ENCODE data around the gene WBP2. TPM values are rescaled to one million over a fixed set of nuclear protein-coding genes. Genes with fewer than 3 reads are reported as not detected.

WBP2 gene
- total and polyA plus RNA-seq, 7 experiments from 2014 or later: 84.8 to 159 (median 99.4) TPM

DNA sequence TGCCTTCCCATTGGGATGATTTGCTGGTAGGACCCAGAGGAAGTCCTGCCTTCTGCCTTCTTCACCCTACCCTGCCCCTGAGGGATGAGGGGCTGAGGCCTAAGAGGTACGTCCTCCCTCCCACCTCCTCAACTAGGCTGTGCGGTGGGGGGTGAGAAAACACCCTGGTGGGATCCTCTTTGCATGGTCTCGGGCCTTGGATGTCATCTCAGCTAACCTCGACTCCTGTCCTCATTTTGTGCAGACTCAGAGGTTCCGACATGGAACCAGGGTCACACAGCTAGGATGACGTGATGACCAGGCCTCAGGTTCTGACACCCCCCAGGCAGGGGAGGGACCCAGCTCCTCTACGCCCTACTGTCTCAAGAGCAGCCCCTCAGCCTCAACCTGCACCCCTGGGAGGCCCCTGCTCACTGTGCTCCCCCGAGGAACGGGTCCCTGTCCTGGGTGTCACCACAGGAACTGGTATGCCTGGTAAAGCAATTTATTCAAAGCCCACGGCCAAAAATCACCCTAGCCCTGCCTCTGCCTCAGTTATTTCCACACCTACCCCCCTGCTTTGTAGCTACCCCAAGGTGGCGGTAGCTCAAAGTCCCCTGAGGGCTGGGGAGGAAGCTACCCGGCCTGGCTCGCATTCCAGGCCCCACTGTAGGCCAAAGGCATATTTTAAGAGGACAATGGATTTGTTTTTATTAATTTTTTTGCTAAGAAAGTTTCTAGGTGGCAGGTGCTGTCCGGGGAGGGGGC is 28.4 kb downstream of the WBP2 start:
- Histone ChIP-seq H3K9me3 (ENCODE audit: control insufficient read depth in 2 of 3, low read length in 3 of 3) (no peaks in the 10 kb centered on the region), H3K27me3 (ENCODE audit: control insufficient read depth in 2 of 2, insufficient read depth in 2 of 2, low read length in 2 of 2) (no peaks in the 10 kb centered on the region), H3K4me3 (ENCODE audit: low read length) (no peak overlapping the region), H3K27ac (ENCODE audit: low read depth, low read length) (peak overlapping the region; percentile 67), H3K4me1 (ENCODE audit: control insufficient read depth in 2 of 2, insufficient read depth in 2 of 2, low read length in 2 of 2) (peaks cover 9 to 10% of the 10 kb centered on the region in 2 donors), H3K36me3 (ENCODE audit: control insufficient read depth in 2 of 3, insufficient read depth in 3 of 3, low read length in 3 of 3) (peaks cover 0 to 83% (median 12%) of the 10 kb centered on the region in 3 experiments)
- POLR2A ChIA-PET: interaction anchor here (0.7 to 8.6 kb wide), 10 partner anchors 13 to 73 kb away, joined by 3 to 77 read pairs (median 4); partner anchors contain the start of genes GALK1, UNC13D, UNK and WBP2
- H3K4me3 Mint-ChIP-seq: peak overlapping the region in 1 of 10 donors; percentile 66
- ATAC-seq (no peak), DNase-seq (peak in 1 of 9 donors; percentile 5)
- intact Hi-C loops (cut with micrococcal nuclease): loop anchor here (1.0 to 5.0 kb wide), 6 partner anchors 17 to 72 kb away; partner anchors contain the start of genes UNK (in 1 of the 2) and WBP2 (in 1 of the 2)
- H3K27ac Mint-ChIP-seq: peak overlapping the region in 5 of 9 donors; percentile 6 to 91 (median 23)
- no peaks in the 10 kb centered on the region for H3K27me3 Mint-ChIP-seq
- H3K36me3 Mint-ChIP-seq: peaks cover 0 to 4% (median 0%) of the 10 kb centered on the region in 5 donors
- peaks cover 7 to 17% (median 12%) of the 10 kb centered on the region in 7 donors for H3K4me1 Mint-ChIP-seq
- CTCF ChIA-PET: interaction anchor here (0.6 to 4.7 kb wide), 7 partner anchors 27 to 84 kb away, joined by 3 to 30 read pairs (median 8); partner anchors contain the start of genes GALK1, TRIM47, UNK and WBP2
- no peaks in the 10 kb centered on the region for H3K9me3 Mint-ChIP-seq

DNA sequence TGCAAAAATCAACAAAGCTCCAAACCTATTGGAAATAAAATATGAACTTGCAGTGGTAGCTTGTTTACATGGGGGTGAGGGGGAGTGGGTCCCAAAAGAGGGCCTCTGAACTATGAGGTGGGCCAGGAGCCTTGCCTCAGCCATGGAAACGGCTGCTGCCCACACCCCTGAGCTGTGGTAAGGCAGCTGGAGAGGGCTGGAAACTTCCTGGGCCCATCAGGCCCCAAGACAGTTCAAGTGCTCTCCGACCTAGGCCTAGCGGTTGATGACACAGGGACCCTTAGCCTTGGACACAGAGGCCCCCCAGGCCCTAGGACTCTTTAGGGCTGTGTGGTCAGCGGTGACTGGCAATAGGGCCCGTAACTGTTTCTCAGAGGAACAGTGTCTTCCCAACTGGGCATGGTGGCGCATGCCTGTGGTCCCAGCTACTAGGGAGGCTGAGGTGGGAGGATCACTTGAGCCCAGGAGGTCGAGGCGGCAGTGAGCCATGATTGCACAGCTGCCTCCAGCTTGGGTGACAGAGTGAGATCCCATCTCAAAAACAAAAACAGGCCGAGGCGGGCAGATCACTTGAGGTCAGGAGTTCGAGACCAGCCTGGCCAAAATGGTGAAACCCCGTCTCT is 29.3 kb downstream of the WBP2 start:
- H3K9me3 Mint-ChIP-seq: no peaks in the 10 kb centered on the region
- Histone ChIP-seq H3K9me3 (ENCODE audit: control insufficient read depth in 2 of 3, low read length in 3 of 3) (no peaks in the 10 kb centered on the region), H3K4me3 (ENCODE audit: low read length) (no peak overlapping the region), H3K4me1 (ENCODE audit: control insufficient read depth in 2 of 2, insufficient read depth in 2 of 2, low read length in 2 of 2) (peaks cover 12 to 15% of the 10 kb centered on the region in 2 donors), H3K36me3 (ENCODE audit: control insufficient read depth in 2 of 3, insufficient read depth in 3 of 3, low read length in 3 of 3) (peaks cover 0 to 87% (median 10%) of the 10 kb centered on the region in 3 experiments), H3K27me3 (ENCODE audit: control insufficient read depth in 2 of 2, insufficient read depth in 2 of 2, low read length in 2 of 2) (no peaks in the 10 kb centered on the region), H3K27ac (ENCODE audit: low read depth, low read length) (no peak overlapping the region)
- CTCF ChIA-PET: interaction anchor here (1.2 to 4.7 kb wide), 6 partner anchors 28 to 72 kb away, joined by 3 to 30 read pairs (median 12); partner anchors contain the start of genes GALK1, UNK and WBP2
- POLR2A ChIA-PET: interaction anchor here (0.7 to 8.6 kb wide), 7 partner anchors 18 to 49 kb away, joined by 3 to 77 read pairs (median 6); partner anchors contain the start of genes UNC13D, UNK and WBP2
- no peak overlapping the region for H3K4me3 Mint-ChIP-seq
- peaks cover 0 to 7% (median 0%) of the 10 kb centered on the region in 5 donors for H3K36me3 Mint-ChIP-seq
- peaks cover 14 to 26% (median 21%) of the 10 kb centered on the region in 7 donors for H3K4me1 Mint-ChIP-seq
- peak overlapping the region in 4 of 9 donors; percentile 46 to 71 (median 51) for H3K27ac Mint-ChIP-seq
- H3K27me3 Mint-ChIP-seq: no peaks in the 10 kb centered on the region
- ATAC-seq (no peak), DNase-seq (no peak)
- intact Hi-C loops (cut with micrococcal nuclease): loop anchor here (2.0 to 5.0 kb wide), 3 partner anchors 29 to 49 kb away; partner anchors contain the start of genes UNK (in 1 of the 2) and WBP2 (in 1 of the 2)

DNA sequence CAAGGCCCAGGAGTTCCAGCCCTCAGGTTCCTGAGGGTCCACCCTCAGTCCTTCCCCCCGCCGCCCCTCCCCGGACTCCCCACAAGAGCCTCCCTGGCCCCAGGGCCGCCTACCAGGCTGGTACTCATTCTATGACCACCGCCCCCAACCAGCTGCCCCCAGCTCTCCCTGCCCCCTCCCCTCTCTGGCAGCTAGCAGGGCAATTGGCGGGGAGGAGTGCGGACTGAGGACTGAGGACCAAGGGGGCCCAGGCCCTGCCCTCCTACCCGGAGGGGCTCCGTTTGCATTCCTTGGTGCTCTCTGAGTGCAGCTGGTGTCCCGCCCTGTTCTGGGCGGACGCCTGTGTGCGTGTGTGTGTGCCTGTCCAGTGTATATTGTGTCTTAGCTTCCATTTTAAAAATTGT is 30.0 kb downstream of the WBP2 start:
- DNase-seq (no peak), ATAC-seq (no peak)
- intact Hi-C loops (cut with micrococcal nuclease): loop anchor here in 1 of 2 donors (5.0 kb wide), 1 partner anchor 48 kb away; a partner anchor contains a TSS
- Mint-ChIP-seq H3K9me3 (no peaks in the 10 kb centered on the region), H3K4me3 (no peak overlapping the region), H3K27ac (peak overlapping the region in 5 of 9 donors; percentile 6 to 48 (median 45)), H3K27me3 (no peaks in the 10 kb centered on the region), H3K4me1 (peaks cover 14 to 26% (median 23%) of the 10 kb centered on the region in 7 donors), H3K36me3 (peaks cover 0 to 8% (median 0%) of the 10 kb centered on the region in 5 donors)
- peaks cover 12 to 15% of the 10 kb centered on the region in 2 donors for H3K4me1 ChIP-seq (ENCODE audit: control insufficient read depth in 2 of 2, insufficient read depth in 2 of 2, low read length in 2 of 2)
- H3K27me3 ChIP-seq (ENCODE audit: control insufficient read depth in 2 of 2, insufficient read depth in 2 of 2, low read length in 2 of 2): no peaks in the 10 kb centered on the region
- no peaks in the 10 kb centered on the region for H3K9me3 ChIP-seq (ENCODE audit: control insufficient read depth in 2 of 3, low read length in 3 of 3)
- no peak overlapping the region for H3K4me3 ChIP-seq (ENCODE audit: low read length)
- no peak overlapping the region for H3K27ac ChIP-seq (ENCODE audit: low read depth, low read length)
- ChIA-PET POLR2A (interaction anchor here (0.5 to 8.6 kb wide), 6 partner anchors 18 to 253 kb away, joined by 3 to 77 read pairs (median 14); partner anchors contain the start of genes UNC13D, UNK and WBP2), CTCF (interaction anchor here (1.2 to 4.7 kb wide), 4 partner anchors 29 to 72 kb away, joined by 4 to 30 read pairs (median 16); partner anchors contain the start of genes GALK1, UNK and WBP2)
- peaks cover 0 to 87% (median 3%) of the 10 kb centered on the region in 3 experiments for H3K36me3 ChIP-seq (ENCODE audit: control insufficient read depth in 2 of 3, insufficient read depth in 3 of 3, low read length in 3 of 3)

- Mint-ChIP-seq H3K27me3 (no peaks in the 10 kb centered on the region), H3K9me3 (no peaks in the 10 kb centered on the region), H3K4me3 (no peak overlapping the region), H3K4me1 (peaks cover 14 to 26% (median 23%) of the 10 kb centered on the region in 7 donors), H3K27ac (peak overlapping the region in 4 of 9 donors; percentile 5 to 33 (median 19)), H3K36me3 (peaks cover 0 to 5% (median 0%) of the 10 kb centered on the region in 5 donors)
- intact Hi-C loops (cut with micrococcal nuclease): loop anchor here in 1 of 2 donors (5.0 kb wide), 1 partner anchor 47 kb away; a partner anchor contains a TSS
- ATAC-seq (no peak), DNase-seq (no peak)
- peaks cover 0 to 87% (median under 1%) of the 10 kb centered on the region in 3 experiments for H3K36me3 ChIP-seq (ENCODE audit: control insufficient read depth in 2 of 3, insufficient read depth in 3 of 3, low read length in 3 of 3)
- no peaks in the 10 kb centered on the region for H3K9me3 ChIP-seq (ENCODE audit: control insufficient read depth in 2 of 3, low read length in 3 of 3)
- CTCF ChIA-PET: interaction anchor here (1.2 to 4.7 kb wide), 3 partner anchors 29 to 59 kb away, joined by 4 to 30 read pairs (median 16); partner anchors contain the start of genes GALK1, UNK and WBP2
- no peaks in the 10 kb centered on the region for H3K27me3 ChIP-seq (ENCODE audit: control insufficient read depth in 2 of 2, insufficient read depth in 2 of 2, low read length in 2 of 2)
- peak overlapping the region; percentile 18 for H3K27ac ChIP-seq (ENCODE audit: low read depth, low read length)
- POLR2A ChIA-PET: interaction anchor here (0.5 to 8.6 kb wide), 7 partner anchors 19 to 253 kb away, joined by 3 to 77 read pairs (median 6); partner anchors contain the start of genes UNC13D, UNK and WBP2
- peaks cover 12 to 15% of the 10 kb centered on the region in 2 donors for H3K4me1 ChIP-seq (ENCODE audit: control insufficient read depth in 2 of 2, insufficient read depth in 2 of 2, low read length in 2 of 2)
- H3K4me3 ChIP-seq (ENCODE audit: low read length): no peak overlapping the region
Observed at GRCh38 chr17:75824666-75825065, 30.5 kb downstream of the WBP2 start.

DNA sequence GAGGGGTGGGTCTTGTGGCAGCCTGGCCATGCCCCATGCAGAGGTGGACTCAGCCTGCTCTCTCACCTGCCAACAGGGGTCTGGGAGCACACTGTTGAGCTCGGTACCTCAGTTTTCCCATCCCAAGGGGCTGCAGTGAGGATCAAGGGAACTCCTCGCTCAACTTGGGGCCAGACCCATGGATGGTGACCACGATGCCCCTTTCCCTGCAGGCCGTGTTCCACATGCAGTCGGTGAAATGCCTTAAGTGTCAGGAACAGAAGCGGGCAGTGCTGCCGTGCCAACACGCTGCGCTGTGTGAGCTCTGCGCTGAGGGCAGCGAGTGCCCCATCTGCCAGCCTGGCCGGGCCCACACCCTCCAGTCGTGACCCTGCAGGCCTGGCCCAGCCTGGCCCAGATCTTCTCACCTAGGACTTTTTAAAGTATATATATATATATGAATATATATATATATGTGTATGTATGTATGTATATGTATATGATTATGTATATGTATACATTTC is 31.0 kb downstream of the WBP2 start:
- H3K27me3 Mint-ChIP-seq: no peaks in the 10 kb centered on the region
- no peaks in the 10 kb centered on the region for H3K9me3 Mint-ChIP-seq
- intact Hi-C loops (cut with micrococcal nuclease): no loop called here
- ChIA-PET CTCF (interaction anchor here (0.6 to 4.7 kb wide), 2 partner anchors 40 to 140 kb away, joined by 6 to 30 read pairs; partner anchors contain the start of gene UNK), POLR2A (interaction anchor here (1.2 to 8.6 kb wide), 6 partner anchors 19 to 70 kb away, joined by 3 to 77 read pairs (median 12); partner anchors contain the start of genes UNC13D, UNK and WBP2)
- no peak for DNase-seq
- ATAC-seq: no peak
- Histone ChIP-seq H3K27me3 (ENCODE audit: control insufficient read depth in 2 of 2, insufficient read depth in 2 of 2, low read length in 2 of 2) (no peaks in the 10 kb centered on the region), H3K9me3 (ENCODE audit: control insufficient read depth in 2 of 3, low read length in 3 of 3) (no peaks in the 10 kb centered on the region), H3K4me3 (ENCODE audit: low read length) (no peak overlapping the region), H3K36me3 (ENCODE audit: control insufficient read depth in 2 of 3, insufficient read depth in 3 of 3, low read length in 3 of 3) (peaks cover 0 to 89% (median 3%) of the 10 kb centered on the region in 3 experiments), H3K4me1 (ENCODE audit: control insufficient read depth in 2 of 2, insufficient read depth in 2 of 2, low read length in 2 of 2) (peaks cover 12 to 15% of the 10 kb centered on the region in 2 donors), H3K27ac (ENCODE audit: low read depth, low read length) (no peak overlapping the region)
- H3K4me3 Mint-ChIP-seq: no peak overlapping the region
- H3K27ac Mint-ChIP-seq: peak overlapping the region in 2 of 9 donors; percentile 14 to 33
- H3K4me1 Mint-ChIP-seq: peaks cover 14 to 30% (median 23%) of the 10 kb centered on the region in 7 donors
- peaks cover 0 to 9% (median 4%) of the 10 kb centered on the region in 5 donors for H3K36me3 Mint-ChIP-seq

Data from naive thymus-derived CD4-positive, alpha-beta T cell (primary cell).